H1 (cell line): Measurements from ENCODE around the gene GTF2F1. TPM values are rescaled to one million over a fixed set of nuclear protein-coding genes. Genes with fewer than 3 reads are reported as not detected.

Experiments
- CTCF ChIA-PET: fragments of 300-600 bp; sonication (Branson Sonifier 250); formaldehyde crosslinking; loops from one replicate; lab custom pipeline; 2021; ENCODE audit not compliant: partially characterized antibody; lab: Charles Lee
- POLR2A ChIA-PET: fragments of 300-600 bp; sonication (Branson Sonifier 250); formaldehyde crosslinking; loops from one replicate; lab custom pipeline; 2021; ENCODE audit warnings: inconsistent platforms; ENCODE audit not compliant: partially characterized antibody; lab: Charles Lee
- DNase-seq, 2 experiments: peaks; one replicate each; pipeline versions ENCODE4 v3.0.0 to v3.0.0-alpha.2; 2010 to 2022; ENCODE audit warnings: low spot score in 2 of 2, low read depth in 1 of 2, mixed read lengths in 1 of 2
- FAIRE-seq: peaks from 2 replicates; lab custom pipeline; 2011; peaks lifted over from hg19 to GRCh38; lab: Jason Lieb, UNC
- H2AFZ ChIP-seq: 2 replicates; pipeline ENCODE4 v1.8.1; 2012; ENCODE audit warnings: low read length, inconsistent platforms
- H2AK5ac ChIP-seq: 2 replicates; pipeline ENCODE4 v1.6.1; 2013; ENCODE audit warnings: low read depth, low read length
- H2BK120ac ChIP-seq: replicated peaks from 2 replicates; pipeline ENCODE3; 2013; ENCODE audit warnings: low read depth, low read length, inconsistent platforms
- H2BK12ac ChIP-seq: 2 replicates; pipeline ENCODE4 v1.6.1; 2013; ENCODE audit warnings: low read depth, low read length
- H2BK15ac ChIP-seq: 2 replicates; pipeline ENCODE4 v1.6.1; 2013; ENCODE audit warnings: low read length
- H2BK20ac ChIP-seq: 2 replicates; pipeline ENCODE4 v1.6.1; 2013; ENCODE audit warnings: low read length
- H2BK5ac ChIP-seq: 2 replicates; pipeline ENCODE4 v1.6.1; 2013; ENCODE audit warnings: low read depth, low read length
- H3K14ac ChIP-seq: 2 replicates; pipeline ENCODE4 v1.6.1; 2013; ENCODE audit warnings: inconsistent platforms; ENCODE audit not compliant: insufficient read length
- H3K18ac ChIP-seq: 2 replicates; pipeline ENCODE4 v1.6.1; 2013; ENCODE audit warnings: low read length; ENCODE audit errors: extremely low read depth
- H3K23ac ChIP-seq: 2 replicates; pipeline ENCODE4 v1.6.1; 2013; ENCODE audit warnings: inconsistent platforms; ENCODE audit not compliant: insufficient read length
- H3K23me2 ChIP-seq: 2 replicates; pipeline ENCODE4 v1.6.1; 2013; ENCODE audit warnings: low read depth, low read length
- H3K27ac ChIP-seq: 2 replicates; pipeline ENCODE4 v1.6.1; 2011; ENCODE audit warnings: low read depth, low read length, inconsistent platforms
- H3K27me3 ChIP-seq, 4 experiments: replicated peaks in 1 of 4; 1 replicate in 1 of 4; 2 replicates in 3 of 4; pipeline versions ENCODE4 v1.6.1 to v1.8.1; 2011 to 2013; ENCODE audit warnings: low read length in 3 of 4, mild to moderate bottlenecking in 3 of 4, inconsistent platforms in 2 of 4, mixed read lengths in 2 of 4, moderate library complexity in 1 of 4; ENCODE audit not compliant: control insufficient read depth in 3 of 4, insufficient read depth in 3 of 4; ENCODE audit errors: extremely low read depth in 1 of 4
- H3K36me3 ChIP-seq, 4 experiments: 2 replicates each; pipeline versions ENCODE4 v1.6.1 to v1.8.1; 2011 to 2013; ENCODE audit warnings: mild to moderate bottlenecking in 4 of 4, low read length in 3 of 4, moderate library complexity in 2 of 4, control low read depth in 1 of 4, inconsistent platforms in 1 of 4; ENCODE audit not compliant: insufficient read depth in 4 of 4, control insufficient read depth in 2 of 4
- H3K4ac ChIP-seq: replicated peaks from 2 replicates; pipeline ENCODE3; 2013; ENCODE audit warnings: low read length, low read depth, mixed read lengths, inconsistent platforms; ENCODE audit not compliant: insufficient read length
- H3K4me1 ChIP-seq, 4 experiments: replicated peaks in 1 of 4; 1 replicate in 1 of 4; 2 replicates in 3 of 4; pipeline versions ENCODE4 v1.6.1 to v1.8.1; 2011 to 2013; ENCODE audit warnings: low read length in 3 of 4, inconsistent platforms in 2 of 4, mixed read lengths in 1 of 4; ENCODE audit not compliant: insufficient read depth in 4 of 4, control insufficient read depth in 3 of 4
- H3K4me2 ChIP-seq, 2 experiments: 2 replicates each; pipeline versions ENCODE4 v1.6.1 to v1.8.1; 2011 to 2013; ENCODE audit warnings: low read depth in 2 of 2, low read length in 2 of 2, control low read depth in 1 of 2, inconsistent platforms in 1 of 2, mild to moderate bottlenecking in 1 of 2; ENCODE audit not compliant: insufficient read depth in 1 of 2
- H3K4me3 ChIP-seq, 4 experiments: fragments of 200-600, 300-600 bp in 1 of 4; sonication (generic), shearing (Covaris generic), sonication (Bioruptor Twin) in 1 of 4; 2 replicates each; pipeline versions ENCODE4 v1.5.1 to v1.8.1; 2011 to 2016; ENCODE audit warnings: low read length in 4 of 4, low read depth in 3 of 4, control low read depth in 2 of 4, inconsistent platforms in 2 of 4, mild to moderate bottlenecking in 2 of 4, mixed read lengths in 1 of 4, moderate library complexity in 1 of 4; ENCODE audit not compliant: insufficient read depth in 2 of 4; ENCODE audit errors: extremely low read depth in 1 of 4
- H3K56ac ChIP-seq: replicated peaks from 2 replicates; pipeline ENCODE3; 2013; ENCODE audit warnings: low read depth, mild to moderate bottlenecking, mixed read lengths, low read length, inconsistent platforms; ENCODE audit not compliant: insufficient read length
- H3K79me1 ChIP-seq: 2 replicates; pipeline ENCODE4 v1.6.1; 2013; ENCODE audit warnings: low read depth, low read length, control low read depth
- H3K79me2 ChIP-seq, 2 experiments: 2 replicates each; pipeline versions ENCODE4 v1.6.1 to v1.8.1; 2012 to 2013; ENCODE audit warnings: low read length in 2 of 2, mild to moderate bottlenecking in 2 of 2, inconsistent platforms in 1 of 2; ENCODE audit not compliant: insufficient read depth in 2 of 2, control insufficient read depth in 1 of 2
- H3K9ac ChIP-seq, 4 experiments: replicated peaks in 1 of 4; 1 replicate in 1 of 4; 2 replicates in 3 of 4; pipeline versions ENCODE4 v1.6.1 to v1.8.1; 2011 to 2013; ENCODE audit warnings: low read depth in 3 of 4, low read length in 3 of 4, control low read depth in 2 of 4, mild to moderate bottlenecking in 2 of 4, moderate library complexity in 2 of 4, inconsistent platforms in 1 of 4; ENCODE audit errors: extremely low read depth in 1 of 4
- H3K9me3 ChIP-seq, 2 experiments: 2 replicates each; pipeline versions ENCODE4 v1.6.1 to v1.8.1; 2012 to 2013; ENCODE audit warnings: mild to moderate bottlenecking in 2 of 2, moderate library complexity in 2 of 2, control low read depth in 1 of 2, inconsistent platforms in 1 of 2, low read depth in 1 of 2, low read length in 1 of 2, mixed read lengths in 1 of 2; ENCODE audit not compliant: insufficient read depth in 2 of 2
- H4K20me1 ChIP-seq, 2 experiments: replicated peaks in 1 of 2; 2 replicates each; pipeline versions ENCODE3 to v1.8.1; 2011 to 2013; ENCODE audit warnings: inconsistent platforms in 2 of 2, low read length in 2 of 2, mild to moderate bottlenecking in 1 of 2; ENCODE audit not compliant: insufficient read depth in 2 of 2, control insufficient read depth in 1 of 2
- H4K5ac ChIP-seq: 2 replicates; pipeline ENCODE4 v1.6.1; 2013; ENCODE audit warnings: low read length, low read depth, mixed read lengths, inconsistent platforms; ENCODE audit not compliant: insufficient read length
- H4K8ac ChIP-seq: 2 replicates; pipeline ENCODE4 v1.8.0; 2013; ENCODE audit warnings: mild to moderate bottlenecking, moderate library complexity, low read length, inconsistent platforms; ENCODE audit not compliant: insufficient read depth; ENCODE audit errors: extremely low read depth
- H4K91ac ChIP-seq: replicated peaks from 2 replicates; pipeline ENCODE3; 2013; ENCODE audit warnings: low read length, mixed read lengths, inconsistent platforms; ENCODE audit not compliant: insufficient read length
- HDAC2 ChIP-seq, 2 experiments: fragments of 300-600 bp in 1 of 2; sonication (generic) in 1 of 2; IDR thresholded peaks; 2 replicates each; pipeline ENCODE4 v1.6.1; 2011 to 2012; ENCODE audit warnings: low read depth in 2 of 2, low read length in 2 of 2, mild to moderate bottlenecking in 2 of 2, moderate library complexity in 2 of 2, borderline replicate concordance in 1 of 2, inconsistent platforms in 1 of 2
- RAD21 ChIP-seq, 2 experiments: IDR thresholded peaks in 1 of 2; conservative IDR thresholded peaks in 1 of 2; 2 replicates each; pipeline ENCODE4 v1.6.1; 2011; ENCODE audit warnings: low read depth in 2 of 2, low read length in 2 of 2, improper control_type of control experiment in 1 of 2, inconsistent platforms in 1 of 2, mild to moderate bottlenecking in 1 of 2, moderate library complexity in 1 of 2
- SP2 ChIP-seq: IDR thresholded peaks from 2 replicates; pipeline ENCODE4 v1.6.1; 2012; ENCODE audit warnings: mild to moderate bottlenecking, low read length, inconsistent platforms
- WGBS, 2 experiments: shearing (Covaris generic) in 1 of 2; methylation state at CpG; one replicate each; pipeline versions ENCODE4 v1.1.6 to v1.1.7; 2013 to 2015; ENCODE audit warnings: low lambda C conversion rate in 2 of 2, mixed read lengths in 2 of 2, inconsistent platforms in 1 of 2, low coverage in 1 of 2, missing lambda C conversion rate in 1 of 2; ENCODE audit not compliant: insufficient replicate concordance in 2 of 2, insufficient coverage in 1 of 2, insufficient read length in 1 of 2; ENCODE audit errors: extremely low coverage in 1 of 2, missing lambda C conversion rate in 1 of 2; 5-methylcytosine and 5-hydroxymethylcytosine counted together
- polyA plus RNA-seq, 7 experiments: library from polyadenylated mRNA; depleted of rRNA in 3 of 7; stranded (reverse) in 5 of 7; unstranded in 2 of 7; fragments of >200 nt in 5 of 7; fragments of 200-250 nt in 2 of 7; gene quantifications; 1 replicate in 5 of 7; 2 replicates in 1 of 7; 4 replicates in 1 of 7; pipeline versions ENCODE4 v1.2.1 to v1.2.3, GENCODE V29; 2011 to 2013; ENCODE audit warnings: missing spikeins in 2 of 7, mixed read lengths in 2 of 7
- total RNA-seq: library from RNA; stranded (reverse); fragmentation: NEBNext Ultra II Directional; extraction: Animal tissue kit (Norgen Biotek cat#: 25700); gene quantifications from 2 replicates; pipeline ENCODE4 v1.2.1, GENCODE V29; 2021
- TF ChIP-seq, protein P1 (sequence below), 3 experiments: IDR thresholded peaks; 1 replicate in 2 of 3; 2 replicates in 1 of 3; pipeline versions ENCODE4 v1.5.1 to v1.6.1; 2011; ENCODE audit warnings: low read length in 3 of 3, mild to moderate bottlenecking in 3 of 3, inconsistent platforms in 2 of 3, low read depth in 1 of 3, moderate library complexity in 1 of 3; ENCODE audit not compliant: insufficient read depth in 1 of 3; ENCODE audit errors: control extremely low read depth in 1 of 3

Gene GTF2F1
- total and polyA plus RNA-seq, 2 of the 8 experiments (the other 6 are each of a cell fraction or from before 2014, with no cell fraction given) = 29.3 to 56.3 TPM

DNA sequence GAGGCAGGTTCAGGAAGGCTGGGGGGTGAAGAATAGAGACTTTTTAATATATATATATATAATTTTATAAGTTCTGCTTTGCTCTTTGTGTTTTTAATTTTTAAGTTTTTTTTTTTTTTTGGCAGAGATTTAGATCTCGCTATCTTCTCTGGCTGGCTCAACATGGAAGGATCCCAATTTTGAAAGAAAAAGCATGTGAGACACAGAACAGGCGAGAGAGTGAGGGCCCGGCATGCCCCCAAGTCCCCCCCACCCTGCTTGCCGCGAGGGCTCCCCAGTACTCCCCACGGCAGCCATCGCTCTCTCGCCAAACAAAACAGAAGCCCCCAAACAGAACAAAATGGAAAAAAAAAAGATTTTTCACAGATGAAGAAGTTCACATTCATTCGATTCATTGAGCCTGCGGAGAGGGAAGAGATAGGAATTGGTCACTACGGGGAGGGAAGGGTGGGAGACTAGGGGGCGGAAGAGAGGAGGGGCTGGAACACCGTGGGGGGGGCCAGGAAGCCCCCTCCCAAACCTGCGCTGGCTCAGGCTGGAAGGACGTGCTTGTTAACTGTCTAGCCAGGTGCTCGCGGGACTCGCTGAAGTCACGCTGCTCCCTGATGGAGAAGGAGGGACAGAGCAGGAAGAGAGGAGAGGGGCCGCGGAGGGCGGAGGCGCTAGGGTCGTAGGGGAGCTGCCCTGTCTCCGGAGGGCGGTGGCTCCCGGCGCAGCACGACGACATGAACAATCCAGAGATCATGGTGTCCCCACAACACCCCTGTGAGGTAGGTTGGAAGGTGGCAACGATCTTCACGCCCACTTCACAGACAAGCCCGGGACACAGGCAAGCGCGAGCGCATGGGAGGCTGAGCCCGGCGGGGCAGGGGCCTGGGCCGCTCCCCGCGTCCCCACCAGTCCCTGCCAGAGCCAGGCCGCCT lies 21.0 kb upstream of the GTF2F1 start:
- ChIA-PET POLR2A (interaction anchor here (1.0 to 1.6 kb wide), 4 partner anchors 9 to 16 kb away, joined by 3 to 4 read pairs (median 4); partner anchors contain the start of gene KHSRP), CTCF (no interaction called here)
- DNase-seq (peak in 1 of 2 experiments; percentile 63), FAIRE-seq (no peak)
- TF ChIP-seq SP2 (no peak), HDAC2 (IDR thresholded peaks at IDR 0.05; ENCODE audit: borderline replicate concordance in 1 of 2, low read depth in 2 of 2, low read length in 2 of 2) (no peak), RAD21 (IDR thresholded peaks at IDR 0.05 in 1 of 2, conservative IDR thresholded peaks at IDR 0.05 in 1 of 2; ENCODE audit: low read depth in 2 of 2, low read length in 2 of 2) (peak; percentile 28 to 34; a peak in 2 of 4 replicates)
- TF ChIP-seq, protein P1, sequence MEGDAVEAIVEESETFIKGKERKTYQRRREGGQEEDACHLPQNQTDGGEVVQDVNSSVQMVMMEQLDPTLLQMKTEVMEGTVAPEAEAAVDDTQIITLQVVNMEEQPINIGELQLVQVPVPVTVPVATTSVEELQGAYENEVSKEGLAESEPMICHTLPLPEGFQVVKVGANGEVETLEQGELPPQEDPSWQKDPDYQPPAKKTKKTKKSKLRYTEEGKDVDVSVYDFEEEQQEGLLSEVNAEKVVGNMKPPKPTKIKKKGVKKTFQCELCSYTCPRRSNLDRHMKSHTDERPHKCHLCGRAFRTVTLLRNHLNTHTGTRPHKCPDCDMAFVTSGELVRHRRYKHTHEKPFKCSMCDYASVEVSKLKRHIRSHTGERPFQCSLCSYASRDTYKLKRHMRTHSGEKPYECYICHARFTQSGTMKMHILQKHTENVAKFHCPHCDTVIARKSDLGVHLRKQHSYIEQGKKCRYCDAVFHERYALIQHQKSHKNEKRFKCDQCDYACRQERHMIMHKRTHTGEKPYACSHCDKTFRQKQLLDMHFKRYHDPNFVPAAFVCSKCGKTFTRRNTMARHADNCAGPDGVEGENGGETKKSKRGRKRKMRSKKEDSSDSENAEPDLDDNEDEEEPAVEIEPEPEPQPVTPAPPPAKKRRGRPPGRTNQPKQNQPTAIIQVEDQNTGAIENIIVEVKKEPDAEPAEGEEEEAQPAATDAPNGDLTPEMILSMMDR (IDR thresholded peaks at IDR 0.05; ENCODE audit: control extremely low read depth in 1 of 3, insufficient read depth in 1 of 3, low read depth in 1 of 3, low read length in 3 of 3) = peak in 2 of 3 experiments; percentile 9 to 25; a peak in 2 of 4 replicates
- Histone ChIP-seq H3K9me3 (no peaks in the 10 kb centered on the region), H4K91ac (no peak overlapping the region), H3K23ac (no peak overlapping the region), H3K36me3 (peaks cover 28 to 57% (median 45%) of the 10 kb centered on the region in 4 experiments), H3K79me2 (peaks cover 0 to 17% of the 10 kb centered on the region in 2 experiments; a peak in 1 of 4 replicates), H2BK5ac (peak overlapping the region; percentile 13; the same call in 1 of the 2 replicates), H2BK15ac (no peak overlapping the region), H2BK120ac (no peak overlapping the region), H3K79me1 (peaks cover 10% of the 10 kb centered on the region), H4K8ac (no peak overlapping the region), H4K20me1 (peaks cover 10 to 33% of the 10 kb centered on the region in 2 experiments), H3K4ac (no peak overlapping the region), H2BK12ac (no peak overlapping the region), H3K4me3 (no peak overlapping the region), H3K4me1 (peaks cover 0 to 12% (median 6%) of the 10 kb centered on the region in 4 experiments; a peak in 6 of 7 replicates), H2AK5ac (no peak overlapping the region), H3K56ac (no peak overlapping the region), H2AFZ (no peak overlapping the region), H3K14ac (no peak overlapping the region), H3K18ac (no peak overlapping the region; the same call in 1 of the 2 replicates), H3K9ac (no peak overlapping the region), H3K23me2 (no peaks in the 10 kb centered on the region), H2BK20ac (no peak overlapping the region), H3K27ac (no peak overlapping the region), H3K4me2 (no peak overlapping the region), H4K5ac (no peak overlapping the region), H3K27me3 (no peaks in the 10 kb centered on the region)
- WGBS, 2 experiments = 87% methylated on average over 26 of the region's 42 CpGs; no CpG with 5 or more reads in 1 of the 2 experiments
